ENCODE results near the gene DHX35.

DHX35 gene

DNA sequence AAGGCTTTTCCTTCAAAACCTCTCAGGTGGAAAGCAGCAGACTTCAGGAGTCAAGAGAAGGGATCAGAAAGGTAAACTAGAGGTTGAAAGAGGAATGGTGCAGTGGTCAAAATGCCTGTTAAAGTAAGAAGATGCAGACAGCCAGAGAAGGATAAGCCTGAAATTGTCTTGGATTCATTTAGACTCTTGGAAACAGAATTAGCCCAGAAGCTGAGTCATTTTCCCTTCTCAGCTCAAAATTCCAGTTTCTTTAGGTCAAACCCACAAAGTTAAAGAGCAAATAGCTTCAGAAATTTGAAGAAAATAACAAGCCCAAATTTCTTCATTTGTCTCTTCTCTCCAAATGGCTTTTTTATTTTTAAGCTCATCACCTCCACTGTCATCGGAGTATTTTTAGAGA, 73.9 kb downstream of the DHX35 start:
- Histone ChIP-seq H3K79me2 (ENCODE audit: insufficient read depth, low read length) (no peaks in the 10 kb centered on the region), H3K4me2 (ENCODE audit: low read length) (no peak overlapping the region), H3K27me3 (ENCODE audit: insufficient read depth, low read length) (no peaks in the 10 kb centered on the region), H3K4me3 (ENCODE audit: low read depth, low read length, poor library complexity, severe bottlenecking) (no peak overlapping the region), H3K9ac (ENCODE audit: low read length) (no peak overlapping the region), H3K4me1 (ENCODE audit: insufficient read depth, low read length, severe bottlenecking) (no peaks in the 10 kb centered on the region), H3K36me3 (ENCODE audit: insufficient read depth, low read length) (peaks cover 47% of the 10 kb centered on the region), H3K27ac (ENCODE audit: low read depth, low read length, poor library complexity, severe bottlenecking) (no peak overlapping the region), H3F3A (ENCODE audit: insufficient read depth, low read length) (no peaks in the 10 kb centered on the region), H2AFZ (ENCODE audit: low read length) (no peak overlapping the region), H4K20me1 (ENCODE audit: insufficient read depth, low read length) (no peaks in the 10 kb centered on the region), H3K9me3 (ENCODE audit: low read length) (no peaks in the 10 kb centered on the region), H3K9me2 (ENCODE audit: low read depth, low read length) (no peaks in the 10 kb centered on the region)
- TF ChIP-seq EZH2 (IDR thresholded peaks at IDR 0.05; ENCODE audit: borderline replicate concordance, low read length) = no peak
- TF ChIP-seq, protein P1, sequence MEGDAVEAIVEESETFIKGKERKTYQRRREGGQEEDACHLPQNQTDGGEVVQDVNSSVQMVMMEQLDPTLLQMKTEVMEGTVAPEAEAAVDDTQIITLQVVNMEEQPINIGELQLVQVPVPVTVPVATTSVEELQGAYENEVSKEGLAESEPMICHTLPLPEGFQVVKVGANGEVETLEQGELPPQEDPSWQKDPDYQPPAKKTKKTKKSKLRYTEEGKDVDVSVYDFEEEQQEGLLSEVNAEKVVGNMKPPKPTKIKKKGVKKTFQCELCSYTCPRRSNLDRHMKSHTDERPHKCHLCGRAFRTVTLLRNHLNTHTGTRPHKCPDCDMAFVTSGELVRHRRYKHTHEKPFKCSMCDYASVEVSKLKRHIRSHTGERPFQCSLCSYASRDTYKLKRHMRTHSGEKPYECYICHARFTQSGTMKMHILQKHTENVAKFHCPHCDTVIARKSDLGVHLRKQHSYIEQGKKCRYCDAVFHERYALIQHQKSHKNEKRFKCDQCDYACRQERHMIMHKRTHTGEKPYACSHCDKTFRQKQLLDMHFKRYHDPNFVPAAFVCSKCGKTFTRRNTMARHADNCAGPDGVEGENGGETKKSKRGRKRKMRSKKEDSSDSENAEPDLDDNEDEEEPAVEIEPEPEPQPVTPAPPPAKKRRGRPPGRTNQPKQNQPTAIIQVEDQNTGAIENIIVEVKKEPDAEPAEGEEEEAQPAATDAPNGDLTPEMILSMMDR (IDR thresholded peaks at IDR 0.05; ENCODE audit: low read length) = no peak

DNA sequence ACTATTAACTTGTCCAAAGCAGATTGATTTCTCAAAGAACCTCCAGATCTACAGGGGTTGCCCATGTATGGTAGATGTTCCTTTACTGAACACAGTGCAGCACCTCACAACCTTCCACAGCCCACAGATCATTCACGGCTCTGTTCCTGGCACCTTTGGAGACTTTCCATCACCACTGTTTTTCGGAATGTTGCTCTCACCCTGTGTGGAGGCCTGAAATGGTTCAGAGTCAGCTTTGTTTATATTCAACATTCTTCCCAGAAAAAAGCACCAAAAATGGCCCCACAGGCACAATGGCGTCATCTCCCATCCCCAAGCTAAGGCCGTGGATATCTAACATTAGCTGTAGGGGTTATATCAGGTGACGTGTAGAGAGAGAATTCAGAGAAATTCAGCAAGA, 74.7 kb downstream of the DHX35 start:
- no peaks in the 10 kb centered on the region for H4K20me1 ChIP-seq (ENCODE audit: insufficient read depth, low read length)
- H3K27me3 ChIP-seq (ENCODE audit: insufficient read depth, low read length) = no peaks in the 10 kb centered on the region
- H3K4me3 ChIP-seq (ENCODE audit: low read depth, low read length, poor library complexity, severe bottlenecking) = no peak overlapping the region
- H2AFZ ChIP-seq (ENCODE audit: low read length) = no peak overlapping the region
- H3K9ac ChIP-seq (ENCODE audit: low read length) = no peak overlapping the region
- H3F3A ChIP-seq (ENCODE audit: insufficient read depth, low read length) = no peaks in the 10 kb centered on the region
- H3K4me2 ChIP-seq (ENCODE audit: low read length) = no peak overlapping the region
- H3K79me2 ChIP-seq (ENCODE audit: insufficient read depth, low read length) = no peaks in the 10 kb centered on the region
- H3K4me1 ChIP-seq (ENCODE audit: insufficient read depth, low read length, severe bottlenecking) = no peaks in the 10 kb centered on the region
- H3K27ac ChIP-seq (ENCODE audit: low read depth, low read length, poor library complexity, severe bottlenecking) = no peak overlapping the region
- no peaks in the 10 kb centered on the region for H3K9me2 ChIP-seq (ENCODE audit: low read depth, low read length)
- H3K9me3 ChIP-seq (ENCODE audit: low read length) = no peaks in the 10 kb centered on the region
- H3K36me3 ChIP-seq (ENCODE audit: insufficient read depth, low read length) = peaks cover 47% of the 10 kb centered on the region
- no peak for TF ChIP-seq EZH2 (IDR thresholded peaks at IDR 0.05; ENCODE audit: borderline replicate concordance, low read length)
- TF ChIP-seq, protein P1 (IDR thresholded peaks at IDR 0.05; ENCODE audit: low read length) = no peak

DNA sequence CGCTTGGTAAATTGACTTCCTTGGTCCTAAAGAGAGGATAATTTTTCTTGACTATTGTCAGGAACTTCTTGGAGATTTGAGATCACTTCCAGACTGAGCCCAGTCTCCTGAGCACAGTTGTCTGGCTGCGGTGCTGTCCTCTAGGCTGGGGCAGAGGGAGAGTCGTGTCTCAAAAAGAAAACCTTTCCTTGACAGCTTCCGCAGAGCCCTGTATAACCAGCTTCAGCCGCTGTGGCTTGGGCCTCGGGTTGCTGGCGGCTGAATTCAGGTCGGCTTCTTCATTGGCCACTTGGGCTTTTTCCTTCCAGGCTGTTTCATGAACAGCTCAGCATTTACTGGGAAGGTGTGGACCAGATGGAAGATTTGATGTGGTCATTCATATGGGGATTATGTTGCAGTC, 75.9 kb downstream of the DHX35 start:
- no peak overlapping the region for H2AFZ ChIP-seq (ENCODE audit: low read length)
- peaks cover 53% of the 10 kb centered on the region for H3K36me3 ChIP-seq (ENCODE audit: insufficient read depth, low read length)
- no peak overlapping the region for H3K9ac ChIP-seq (ENCODE audit: low read length)
- H3K4me2 ChIP-seq (ENCODE audit: low read length) = no peak overlapping the region
- H3K4me3 ChIP-seq (ENCODE audit: low read depth, low read length, poor library complexity, severe bottlenecking) = no peak overlapping the region
- no peaks in the 10 kb centered on the region for H3K9me3 ChIP-seq (ENCODE audit: low read length)
- no peaks in the 10 kb centered on the region for H3K79me2 ChIP-seq (ENCODE audit: insufficient read depth, low read length)
- H4K20me1 ChIP-seq (ENCODE audit: insufficient read depth, low read length) = no peaks in the 10 kb centered on the region
- H3F3A ChIP-seq (ENCODE audit: insufficient read depth, low read length) = no peaks in the 10 kb centered on the region
- H3K27ac ChIP-seq (ENCODE audit: low read depth, low read length, poor library complexity, severe bottlenecking) = no peak overlapping the region
- TF ChIP-seq EZH2 (IDR thresholded peaks at IDR 0.05; ENCODE audit: borderline replicate concordance, low read length) = no peak
- TF ChIP-seq, protein P1 (IDR thresholded peaks at IDR 0.05; ENCODE audit: low read length) = no peak
- no peaks in the 10 kb centered on the region for H3K9me2 ChIP-seq (ENCODE audit: low read depth, low read length)
- no peaks in the 10 kb centered on the region for H3K4me1 ChIP-seq (ENCODE audit: insufficient read depth, low read length, severe bottlenecking)
- no peaks in the 10 kb centered on the region for H3K27me3 ChIP-seq (ENCODE audit: insufficient read depth, low read length)

All from OCI-LY1 (cell line).